K562 (cell line): Measurements from ENCODE around the gene ARAP1. TPM values are rescaled to one million over a fixed set of nuclear protein-coding genes. Genes with fewer than 3 reads are reported as not detected.

Experiments
- ATAC-seq: fragments of 200-7000 bp; cut with Tn5 transposase; 3 replicates; pipeline ENCODE4 v1.9.1; 2020; ENCODE audit warnings: moderate library complexity
- BruUV-seq: library from RNA; stranded (reverse); fragments of 400-500 nt; replicated peaks from 2 replicates; lab custom pipeline; 2021; lab: Mats Ljungman, UMichigan
- CTCF ChIA-PET: fragments of 300-600 bp; formaldehyde crosslinking; extraction: SDS; loops from one replicate; lab custom pipeline; 2021; ENCODE audit warnings: low intra/inter-chr PET ratio; lab: Yijun Ruan, JAX
- POLR2A ChIA-PET: fragments of 300-600, 350-650 bp; sonication (Branson Sonifier 250); formaldehyde crosslinking; extraction: SDS; loops from one replicate; lab custom pipeline; 2021; ENCODE audit warnings: antibody characterized with exemption, inconsistent platforms; lab: Yijun Ruan, JAX
- DNase-seq, 4 experiments: peaks; one replicate each; pipeline versions ENCODE4 v3.0.0 to v3.0.0-alpha.2; 2011 to 2018; ENCODE audit warnings: low spot score in 3 of 4, mixed read lengths in 3 of 4; ENCODE audit errors: extremely low read depth in 1 of 4
- FAIRE-seq: peaks from 2 replicates; lab custom pipeline; 2011; peaks lifted over from hg19 to GRCh38; lab: Jason Lieb, UNC
- H2AFZ ChIP-seq: 2 replicates; pipeline ENCODE4 v1.6.0; 2011; ENCODE audit warnings: low read depth, low read length, control low read depth, inconsistent platforms
- H3K27ac ChIP-seq: fragments of 200-600 bp; 3 replicates; pipeline ENCODE4 v1.8.0; 2011; ENCODE audit warnings: low read depth, mild to moderate bottlenecking, control low read depth, inconsistent platforms, low read length, moderate library complexity, mixed read lengths; ENCODE audit errors: extremely low read depth
- H3K27me3 ChIP-seq, 2 experiments: fragments of 300-600 bp in 1 of 2; 2 replicates in 1 of 2; 3 replicates in 1 of 2; pipeline versions ENCODE4 v1.6.0 to v1.8.0; 2011; ENCODE audit warnings: inconsistent platforms in 2 of 2, low read length in 2 of 2, mild to moderate bottlenecking in 1 of 2, mixed read lengths in 1 of 2, moderate library complexity in 1 of 2; ENCODE audit not compliant: control insufficient read depth in 2 of 2, insufficient read depth in 2 of 2
- H3K36me3 ChIP-seq: fragments of 300-600 bp; 3 replicates; pipeline ENCODE4 v1.8.0; 2011; ENCODE audit warnings: mild to moderate bottlenecking, low read length, inconsistent platforms; ENCODE audit not compliant: control insufficient read depth, insufficient read depth
- H3K4me1 ChIP-seq, 2 experiments: fragments of 200-600 bp in 1 of 2; replicated peaks in 1 of 2; 2 replicates in 1 of 2; 3 replicates in 1 of 2; pipeline versions ENCODE4 v1.5.1 to v1.8.0; 2011; ENCODE audit warnings: inconsistent platforms in 2 of 2, low read length in 2 of 2, mild to moderate bottlenecking in 1 of 2, mixed read lengths in 1 of 2, moderate library complexity in 1 of 2; ENCODE audit not compliant: control insufficient read depth in 2 of 2, insufficient read depth in 2 of 2
- H3K4me2 ChIP-seq: 2 replicates; pipeline ENCODE4 v1.6.1; 2011; ENCODE audit warnings: low read length, control low read depth, inconsistent platforms, mixed read lengths; ENCODE audit not compliant: insufficient read depth
- H3K4me3 ChIP-seq: fragments of 200-600 bp; sonication (generic), shearing (Covaris generic); 2 replicates; pipeline ENCODE4 v1.5.1; 2016; ENCODE audit warnings: control low read depth, inconsistent platforms
- H3K79me2 ChIP-seq: fragments of 200-600 bp; 3 replicates; pipeline ENCODE4 v1.8.0; 2011; ENCODE audit warnings: low read length, inconsistent platforms; ENCODE audit not compliant: control insufficient read depth, insufficient read depth
- H3K9ac ChIP-seq, 2 experiments: 2 replicates each; pipeline versions ENCODE4 v1.6.0 to v1.6.1; 2011; ENCODE audit warnings: low read depth in 2 of 2, low read length in 2 of 2, control low read depth in 1 of 2, inconsistent platforms in 1 of 2, mild to moderate bottlenecking in 1 of 2, mixed read lengths in 1 of 2; ENCODE audit not compliant: insufficient read depth in 1 of 2
- H3K9me1 ChIP-seq: one replicate; pipeline ENCODE4 v1.6.0; 2011; ENCODE audit warnings: inconsistent platforms, mild to moderate bottlenecking, low read length, moderate library complexity; ENCODE audit not compliant: control insufficient read depth, insufficient read depth
- H3K9me3 ChIP-seq: replicated peaks from 2 replicates; pipeline ENCODE4 v1.5.1; 2011; ENCODE audit warnings: low read depth, low read length, inconsistent platforms; ENCODE audit not compliant: control insufficient read depth, insufficient read depth
- H4K20me1 ChIP-seq: replicated peaks from 2 replicates; pipeline ENCODE4 v1.6.1; 2011; ENCODE audit warnings: low read length, inconsistent platforms, mixed read lengths; ENCODE audit not compliant: control insufficient read depth, insufficient read depth
- CTBP1 ChIP-seq: fragments of 450-650 bp; IDR thresholded peaks from 2 replicates; pipeline ENCODE4 v1.6.1; 2016; ENCODE audit warnings: borderline replicate concordance
- KDM4B ChIP-seq, 2 experiments: fragments of 450-650 bp in 1 of 2; sonication (generic) in 1 of 2; IDR thresholded peaks; 2 replicates each; pipeline ENCODE4 v1.6.1; 2016 to 2017; ENCODE audit warnings: borderline replicate concordance in 2 of 2, antibody characterized with exemption in 1 of 2, low read depth in 1 of 2, mild to moderate bottlenecking in 1 of 2
- MTA3 ChIP-seq: fragments of 450-650 bp; formaldehyde crosslinking; IDR thresholded peaks from 2 replicates; pipeline ENCODE4 v1.6.1; 2017; ENCODE audit warnings: mild to moderate bottlenecking, borderline replicate concordance
- PRMT5 ChIP-seq: sonication (generic); formaldehyde crosslinking; IDR thresholded peaks from 2 replicates; pipeline ENCODE4 v1.5.0; 2020; ENCODE audit warnings: missing genetic modification reagents
- TCF3 ChIP-seq: sonication (generic); formaldehyde crosslinking; IDR thresholded peaks from 2 replicates; pipeline ENCODE4 v1.4.0; 2020; ENCODE audit warnings: mild to moderate bottlenecking, missing genetic modification reagents
- VEZF1 ChIP-seq: fragments of 200-800 bp; sonication (Bioruptor generic); IDR thresholded peaks from 2 replicates; pipeline ENCODE4 v1.6.1; 2017; ENCODE audit warnings: missing genetic modification characterization, missing compliant biosample characterization
- YY1 ChIP-seq, 3 experiments: IDR thresholded peaks; 2 replicates each; pipeline ENCODE4 v1.6.1; 2011; ENCODE audit warnings: low read length in 2 of 3, mild to moderate bottlenecking in 2 of 3, moderate library complexity in 2 of 3, borderline replicate concordance in 1 of 3, control low read depth in 1 of 3, low read depth in 1 of 3; ENCODE audit not compliant: insufficient read depth in 3 of 3, insufficient replicate concordance in 2 of 3, control insufficient read depth in 1 of 3, insufficient read length in 1 of 3; ENCODE audit errors: extremely low read depth in 1 of 3
- ZEB2 ChIP-seq: fragments of 450-650 bp; IDR thresholded peaks from 2 replicates; pipeline ENCODE4 v1.6.1; 2016
- ZNF143 ChIP-seq: sonication (generic); formaldehyde crosslinking; IDR thresholded peaks from 2 replicates; pipeline ENCODE4 v1.9.0; 2022; ENCODE audit warnings: mild to moderate bottlenecking, missing genetic modification reagents
- ZNF253 ChIP-seq: fragments of 250-450 bp; sonication (Bioruptor Pico); conservative IDR thresholded peaks from 2 replicates; pipeline ENCODE4 v1.6.1; 2021; ENCODE audit warnings: mild to moderate bottlenecking
- ZNF274 ChIP-seq: IDR thresholded peaks from 2 replicates; pipeline ENCODE4 v1.6.1; 2011; ENCODE audit warnings: low read depth, mild to moderate bottlenecking, low read length, moderate library complexity, borderline replicate concordance
- ZNF277 ChIP-seq: fragments of 250-450 bp; sonication (Bioruptor Pico); IDR thresholded peaks from 2 replicates; pipeline ENCODE4 v1.8.0; 2022; ENCODE audit warnings: inconsistent platforms, mild to moderate bottlenecking, moderate library complexity, borderline replicate concordance
- WGBS: fragments of 100-300 bp; shearing (Covaris generic); methylation state at CpG from one replicate; pipeline ENCODE4 v1.1.6; 2016; ENCODE audit warnings: low coverage, mixed read lengths; ENCODE audit not compliant: insufficient coverage; ENCODE audit errors: missing lambda C conversion rate; 5-methylcytosine and 5-hydroxymethylcytosine counted together
- in situ Hi-C: fragments of 300-500 bp; cut with MboI; formaldehyde crosslinking; loops from 4 replicates; pipeline ENCODE4 v1.15.0; 2018; ENCODE audit warnings: inconsistent platforms, mixed read lengths
- intact Hi-C: fragments of 100-400 bp; cut with micrococcal nuclease; formaldehyde crosslinking; loops from 2 replicates; pipeline ENCODE4 v1.14.2; 2022
- polyA plus RNA-seq, 8 experiments: library from polyadenylated mRNA; depleted of rRNA in 4 of 8; stranded (reverse) in 5 of 8; unstranded in 3 of 8; fragments of >200 nt; fragmentation: Nextera tagmentation in 2 of 8; fragmentation: Illumina TruSeq in 1 of 8; extraction: Ambion mirVana in 2 of 8; extraction: Trizol in 1 of 8; gene quantifications; 2 replicates each; pipeline versions ENCODE4 v1.2.1 to v1.2.3, GENCODE V29; 2011 to 2014; ENCODE audit warnings: inconsistent platforms in 1 of 8, missing spikeins in 1 of 8
- total RNA-seq, 7 experiments: library from RNA; depleted of rRNA in 6 of 7; stranded (reverse); fragments of >200 nt in 6 of 7; fragmentation: Illumina TruSeq in 2 of 7; extraction: Trizol in 2 of 7; gene quantifications; 2 replicates each; pipeline versions ENCODE4 v1.2.1 to v1.2.3, GENCODE V29; 2011 to 2021; ENCODE audit warnings: low replicate concordance in 1 of 7
- TF ChIP-seq, protein P1 (sequence below): sonication (generic); formaldehyde crosslinking; IDR thresholded peaks from 2 replicates; pipeline ENCODE4 v1.8.0; 2022; ENCODE audit warnings: mild to moderate bottlenecking, missing genetic modification reagents

ARAP1 gene
- total and polyA plus RNA-seq, 9 of the 15 experiments (the other 6 are each of a cell fraction or from before 2014, with no cell fraction given): 0.23 to 67.0 (median 24.6) TPM

DNA sequence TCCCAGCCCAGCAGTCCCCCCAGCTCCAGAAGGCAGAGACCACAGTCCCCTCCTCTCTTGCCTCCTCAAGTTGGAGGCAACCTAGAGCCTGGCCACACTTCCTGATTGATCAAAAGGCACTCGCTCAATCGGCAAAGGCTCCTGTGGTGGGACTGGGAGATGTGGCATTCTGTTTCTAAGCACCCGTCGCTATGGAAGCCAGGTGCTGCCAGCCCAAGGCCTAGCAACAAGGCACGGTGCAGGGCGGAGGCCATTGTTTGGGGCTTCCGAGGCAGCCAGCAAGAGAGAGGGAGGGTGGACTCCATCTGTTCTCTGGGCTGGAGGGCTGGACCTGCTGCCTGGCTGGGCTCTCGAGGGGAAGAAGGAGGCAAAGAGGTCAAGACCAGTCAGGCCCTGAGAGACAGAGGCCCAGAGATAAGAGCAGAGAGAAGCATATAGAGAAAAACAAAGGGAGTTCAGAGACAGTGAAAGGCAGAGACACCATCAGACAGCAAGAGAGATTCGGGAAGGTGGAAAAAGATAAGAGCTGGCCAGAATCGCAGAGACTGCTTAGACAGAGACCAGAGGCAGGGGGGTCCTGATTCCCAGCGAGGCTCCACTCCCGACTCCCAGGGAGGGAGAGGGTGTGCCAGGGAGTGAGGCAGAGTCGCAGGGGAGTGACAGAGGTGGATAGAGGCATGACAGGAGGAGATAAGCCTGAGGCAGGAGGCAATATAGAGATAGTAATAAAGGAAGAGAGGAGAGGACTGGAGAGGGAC, 99.2 kb downstream of the ARAP1 start:
- WGBS: 11% methylated on average over 12 of the region's 13 CpGs
- peak overlapping the region in 1 of 2 experiments; percentile 62; a peak in 2 of 4 replicates for H3K9ac ChIP-seq
- DNase-seq (peak; percentile 79 to 83 (median 81)), FAIRE-seq (peak; percentile 88), ATAC-seq (peak; percentile 73)
- no peaks in the 10 kb centered on the region for H3K79me2 ChIP-seq
- H2AFZ ChIP-seq: no peak overlapping the region
- H3K4me2 ChIP-seq: peak overlapping the region; percentile 45; the same call in 1 of the 2 replicates
- no peak overlapping the region for H3K4me3 ChIP-seq
- H3K9me1 ChIP-seq: no peaks in the 10 kb centered on the region
- H3K36me3 ChIP-seq: no peaks in the 10 kb centered on the region
- intact Hi-C loops (no loop called here), in situ Hi-C loops (no loop called here)
- H3K27me3 ChIP-seq: peaks cover 0 to 16% of the 10 kb centered on the region in 2 experiments; a peak in 2 of 5 replicates
- peaks cover 15 to 26% of the 10 kb centered on the region in 2 experiments; a peak in 4 of 5 replicates for H3K4me1 ChIP-seq
- POLR2A ChIA-PET: interaction anchor here (0.6 to 1.2 kb wide), 2 partner anchors 28 to 31 kb away, joined by 3 to 5 read pairs; no protein-coding TSS in a partner anchor
- H4K20me1 ChIP-seq: 0 out of 2 replicates have a peak, but pooled peaks cover 4% of the 10 kb centered on the region
- no peaks in the 10 kb centered on the region for H3K9me3 ChIP-seq
- no peak overlapping the region for H3K27ac ChIP-seq
- CTCF ChIA-PET: no interaction called here
- BruUV-seq: no TSS peak
- TF ChIP-seq PRMT5 (CRISPR knock-in tag) (no peak), ZNF274 (no peak), ZEB2 (peak; percentile 72), VEZF1 (peak; percentile 47), ZNF253 (CRISPR knock-in tag) (no peak), ZNF277 (no peak), MTA3 (no peak), KDM4B (IDR thresholded peaks at IDR 0.05; ENCODE audit: borderline replicate concordance in 2 of 2, low read depth in 1 of 2) (no peak), ZNF143 (CRISPR knock-in tag) (no peak), CTBP1 (0 out of 2 replicates have a peak, but pooled peaks have one; percentile 74), TCF3 (CRISPR knock-in tag) (peak; percentile 87), YY1 (IDR thresholded peaks at IDR 0.05; ENCODE audit: borderline replicate concordance in 1 of 3, control insufficient read depth in 1 of 3, extremely low read depth in 1 of 3, insufficient read depth in 3 of 3, insufficient read length in 1 of 3, insufficient replicate concordance in 2 of 3, low read depth in 1 of 3, low read length in 2 of 3) (no peak)
- TF ChIP-seq, protein P1, sequence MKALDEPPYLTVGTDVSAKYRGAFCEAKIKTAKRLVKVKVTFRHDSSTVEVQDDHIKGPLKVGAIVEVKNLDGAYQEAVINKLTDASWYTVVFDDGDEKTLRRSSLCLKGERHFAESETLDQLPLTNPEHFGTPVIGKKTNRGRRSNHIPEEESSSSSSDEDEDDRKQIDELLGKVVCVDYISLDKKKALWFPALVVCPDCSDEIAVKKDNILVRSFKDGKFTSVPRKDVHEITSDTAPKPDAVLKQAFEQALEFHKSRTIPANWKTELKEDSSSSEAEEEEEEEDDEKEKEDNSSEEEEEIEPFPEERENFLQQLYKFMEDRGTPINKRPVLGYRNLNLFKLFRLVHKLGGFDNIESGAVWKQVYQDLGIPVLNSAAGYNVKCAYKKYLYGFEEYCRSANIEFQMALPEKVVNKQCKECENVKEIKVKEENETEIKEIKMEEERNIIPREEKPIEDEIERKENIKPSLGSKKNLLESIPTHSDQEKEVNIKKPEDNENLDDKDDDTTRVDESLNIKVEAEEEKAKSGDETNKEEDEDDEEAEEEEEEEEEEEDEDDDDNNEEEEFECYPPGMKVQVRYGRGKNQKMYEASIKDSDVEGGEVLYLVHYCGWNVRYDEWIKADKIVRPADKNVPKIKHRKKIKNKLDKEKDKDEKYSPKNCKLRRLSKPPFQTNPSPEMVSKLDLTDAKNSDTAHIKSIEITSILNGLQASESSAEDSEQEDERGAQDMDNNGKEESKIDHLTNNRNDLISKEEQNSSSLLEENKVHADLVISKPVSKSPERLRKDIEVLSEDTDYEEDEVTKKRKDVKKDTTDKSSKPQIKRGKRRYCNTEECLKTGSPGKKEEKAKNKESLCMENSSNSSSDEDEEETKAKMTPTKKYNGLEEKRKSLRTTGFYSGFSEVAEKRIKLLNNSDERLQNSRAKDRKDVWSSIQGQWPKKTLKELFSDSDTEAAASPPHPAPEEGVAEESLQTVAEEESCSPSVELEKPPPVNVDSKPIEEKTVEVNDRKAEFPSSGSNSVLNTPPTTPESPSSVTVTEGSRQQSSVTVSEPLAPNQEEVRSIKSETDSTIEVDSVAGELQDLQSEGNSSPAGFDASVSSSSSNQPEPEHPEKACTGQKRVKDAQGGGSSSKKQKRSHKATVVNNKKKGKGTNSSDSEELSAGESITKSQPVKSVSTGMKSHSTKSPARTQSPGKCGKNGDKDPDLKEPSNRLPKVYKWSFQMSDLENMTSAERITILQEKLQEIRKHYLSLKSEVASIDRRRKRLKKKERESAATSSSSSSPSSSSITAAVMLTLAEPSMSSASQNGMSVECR: 0 out of 2 replicates have a peak, but pooled peaks have one; percentile 15
